ENCODE results near the gene MAML3. TPM values are rescaled to one million over a fixed set of nuclear protein-coding genes. Genes with fewer than 3 reads are reported as not detected.

The MAML3 gene
- total and polyA plus RNA-seq, 4 experiments from 2014 or later, result 0.15 to 3.7 (median 1.7) TPM

GRCh38 chr4:139965789-139966188 is 188.2 kb downstream of the MAML3 start:
- H3K9me3 ChIP-seq (ENCODE audit: control insufficient read depth in 1 of 2, low read length in 2 of 2), result no peaks in the 10 kb centered on the region
- Mint-ChIP-seq H3K4me3 (no peak overlapping the region), H3K27ac (no peak overlapping the region), H3K36me3 (no peaks in the 10 kb centered on the region), H3K4me1 (peaks cover 0 to 3% (median 0%) of the 10 kb centered on the region in 4 donors), H3K27me3 (peaks cover 1 to 6% of the 10 kb centered on the region in 2 donors), H3K9me3 (peaks cover 0 to 1% (median 0%) of the 10 kb centered on the region in 8 donors)
- no peak overlapping the region for H3K27ac ChIP-seq (ENCODE audit: low read depth, low read length)
- intact Hi-C loops (cut with micrococcal nuclease), result no loop called here
- no peaks in the 10 kb centered on the region for H3K4me1 ChIP-seq (ENCODE audit: insufficient read depth, low read length)
- no peaks in the 10 kb centered on the region for H3K36me3 ChIP-seq (ENCODE audit: insufficient read depth, low read length)
- no peaks in the 10 kb centered on the region for H3K27me3 ChIP-seq (ENCODE audit: insufficient read depth, low read length)
- H3K4me3 ChIP-seq (ENCODE audit: low read length in 2 of 2), result no peak overlapping the region
- no peak for DNase-seq
- ChIA-PET POLR2A (ENCODE audit: partially characterized antibody) (no interaction called here), CTCF (ENCODE audit: partially characterized antibody) (no interaction called here)

- Mint-ChIP-seq H3K4me1 (peaks cover 0 to 3% (median 0%) of the 10 kb centered on the region in 4 donors), H3K27me3 (peaks cover under 1 to 8% of the 10 kb centered on the region in 2 donors), H3K36me3 (no peaks in the 10 kb centered on the region), H3K27ac (no peak overlapping the region), H3K9me3 (peaks cover 0 to 1% (median 0%) of the 10 kb centered on the region in 8 donors), H3K4me3 (no peak overlapping the region)
- H3K4me1 ChIP-seq (ENCODE audit: insufficient read depth, low read length), result no peaks in the 10 kb centered on the region
- no peak overlapping the region for H3K4me3 ChIP-seq (ENCODE audit: low read length in 2 of 2)
- no peak overlapping the region for H3K27ac ChIP-seq (ENCODE audit: low read depth, low read length)
- intact Hi-C loops (cut with micrococcal nuclease), result no loop called here
- POLR2A ChIA-PET (ENCODE audit: partially characterized antibody), result no interaction called here
- H3K27me3 ChIP-seq (ENCODE audit: insufficient read depth, low read length), result no peaks in the 10 kb centered on the region
- no peaks in the 10 kb centered on the region for H3K36me3 ChIP-seq (ENCODE audit: insufficient read depth, low read length)
- DNase-seq, result no peak
- CTCF ChIA-PET (ENCODE audit: partially characterized antibody), result no interaction called here
- no peaks in the 10 kb centered on the region for H3K9me3 ChIP-seq (ENCODE audit: control insufficient read depth in 1 of 2, low read length in 2 of 2)
Measured at GRCh38 chr4:139963708-139964107, 190.3 kb downstream of the MAML3 start.

GRCh38 chr4:139962130-139962684 is 191.8 kb downstream of the MAML3 start:
- Mint-ChIP-seq H3K4me1 (peaks cover 0 to 3% (median 0%) of the 10 kb centered on the region in 4 donors), H3K27ac (no peak overlapping the region), H3K9me3 (no peaks in the 10 kb centered on the region), H3K27me3 (peaks cover 0 to 8% of the 10 kb centered on the region in 2 donors), H3K4me3 (no peak overlapping the region), H3K36me3 (no peaks in the 10 kb centered on the region)
- intact Hi-C loops (cut with micrococcal nuclease), result no loop called here
- no peak overlapping the region for H3K4me3 ChIP-seq (ENCODE audit: low read length in 2 of 2)
- H3K36me3 ChIP-seq (ENCODE audit: insufficient read depth, low read length), result no peaks in the 10 kb centered on the region
- no peaks in the 10 kb centered on the region for H3K9me3 ChIP-seq (ENCODE audit: control insufficient read depth in 1 of 2, low read length in 2 of 2)
- ChIA-PET POLR2A (ENCODE audit: partially characterized antibody) (no interaction called here), CTCF (ENCODE audit: partially characterized antibody) (no interaction called here)
- DNase-seq, result no peak
- H3K27me3 ChIP-seq (ENCODE audit: insufficient read depth, low read length), result no peaks in the 10 kb centered on the region
- H3K27ac ChIP-seq (ENCODE audit: low read depth, low read length), result no peak overlapping the region
- no peaks in the 10 kb centered on the region for H3K4me1 ChIP-seq (ENCODE audit: insufficient read depth, low read length)

GRCh38 chr4:139961344-139961946 is 192.5 kb downstream of the MAML3 start:
- ChIA-PET CTCF (ENCODE audit: partially characterized antibody) (no interaction called here), POLR2A (ENCODE audit: partially characterized antibody) (no interaction called here)
- no peak overlapping the region for H3K27ac Mint-ChIP-seq

GRCh38 chr4:139959396-139959795 is 194.6 kb downstream of the MAML3 start:
- CTCF ChIA-PET (ENCODE audit: partially characterized antibody), result no interaction called here
- no peak overlapping the region for H3K4me3 Mint-ChIP-seq
- no peak overlapping the region for H3K27ac Mint-ChIP-seq
- H3K27me3 Mint-ChIP-seq, result peaks cover 0 to 10% of the 10 kb centered on the region in 2 donors
- no peaks in the 10 kb centered on the region for H3K27me3 ChIP-seq (ENCODE audit: insufficient read depth, low read length)
- no peak for DNase-seq
- no peaks in the 10 kb centered on the region for H3K9me3 ChIP-seq (ENCODE audit: control insufficient read depth in 1 of 2, low read length in 2 of 2)
- no peak overlapping the region for H3K4me3 ChIP-seq (ENCODE audit: low read length in 2 of 2)
- no peak overlapping the region for H3K27ac ChIP-seq (ENCODE audit: low read depth, low read length)
- POLR2A ChIA-PET (ENCODE audit: partially characterized antibody), result no interaction called here
- H3K36me3 Mint-ChIP-seq, result no peaks in the 10 kb centered on the region
- H3K9me3 Mint-ChIP-seq, result no peaks in the 10 kb centered on the region
- H3K4me1 ChIP-seq (ENCODE audit: insufficient read depth, low read length), result no peaks in the 10 kb centered on the region
- intact Hi-C loops (cut with micrococcal nuclease), result no loop called here
- no peaks in the 10 kb centered on the region for H3K4me1 Mint-ChIP-seq
- no peaks in the 10 kb centered on the region for H3K36me3 ChIP-seq (ENCODE audit: insufficient read depth, low read length)

More at GRCh38 chr4:139961344-139961946, 192.5 kb downstream of the MAML3 start:
- H3K4me1 Mint-ChIP-seq, result peaks cover 0 to 3% (median 0%) of the 10 kb centered on the region in 4 donors
- intact Hi-C loops (cut with micrococcal nuclease), result no loop called here
- no peaks in the 10 kb centered on the region for H3K9me3 Mint-ChIP-seq
- Histone ChIP-seq H3K27me3 (ENCODE audit: insufficient read depth, low read length) (no peaks in the 10 kb centered on the region), H3K36me3 (ENCODE audit: insufficient read depth, low read length) (no peaks in the 10 kb centered on the region), H3K27ac (ENCODE audit: low read depth, low read length) (no peak overlapping the region), H3K4me3 (ENCODE audit: low read length in 2 of 2) (no peak overlapping the region), H3K9me3 (ENCODE audit: control insufficient read depth in 1 of 2, low read length in 2 of 2) (no peaks in the 10 kb centered on the region), H3K4me1 (ENCODE audit: insufficient read depth, low read length) (no peaks in the 10 kb centered on the region)
- H3K36me3 Mint-ChIP-seq, result no peaks in the 10 kb centered on the region
- no peak overlapping the region for H3K4me3 Mint-ChIP-seq
- H3K27me3 Mint-ChIP-seq, result peaks cover 0 to 8% of the 10 kb centered on the region in 2 donors
- DNase-seq, result no peak

GRCh38 chr4:139958739-139959098 is 195.3 kb downstream of the MAML3 start:
- no peaks in the 10 kb centered on the region for H3K36me3 ChIP-seq (ENCODE audit: insufficient read depth, low read length)
- no peak overlapping the region for H3K27ac ChIP-seq (ENCODE audit: low read depth, low read length)
- no peaks in the 10 kb centered on the region for H3K4me1 ChIP-seq (ENCODE audit: insufficient read depth, low read length)
- ChIA-PET POLR2A (ENCODE audit: partially characterized antibody) (no interaction called here), CTCF (ENCODE audit: partially characterized antibody) (no interaction called here)
- no peaks in the 10 kb centered on the region for H3K9me3 ChIP-seq (ENCODE audit: control insufficient read depth in 1 of 2, low read length in 2 of 2)
- no peak overlapping the region for H3K27ac Mint-ChIP-seq
- no peaks in the 10 kb centered on the region for H3K4me1 Mint-ChIP-seq
- no peaks in the 10 kb centered on the region for H3K36me3 Mint-ChIP-seq
- no peak overlapping the region for H3K4me3 Mint-ChIP-seq
- peaks cover 0 to 5% of the 10 kb centered on the region in 2 donors for H3K27me3 Mint-ChIP-seq
- no peak for DNase-seq
- H3K9me3 Mint-ChIP-seq, result no peaks in the 10 kb centered on the region
- no peaks in the 10 kb centered on the region for H3K27me3 ChIP-seq (ENCODE audit: insufficient read depth, low read length)
- intact Hi-C loops (cut with micrococcal nuclease), result no loop called here
- no peak overlapping the region for H3K4me3 ChIP-seq (ENCODE audit: low read length in 2 of 2)

GRCh38 chr4:139957986-139958738 is 195.8 kb downstream of the MAML3 start:
- CTCF ChIA-PET (ENCODE audit: partially characterized antibody), result no interaction called here
- POLR2A ChIA-PET (ENCODE audit: partially characterized antibody), result no interaction called here
- no peak overlapping the region for H3K27ac Mint-ChIP-seq

More at GRCh38 chr4:139957986-139958738, 195.8 kb downstream of the MAML3 start:
- no peak for DNase-seq
- Mint-ChIP-seq H3K27me3 (peaks cover 0 to 4% of the 10 kb centered on the region in 2 donors), H3K4me1 (no peaks in the 10 kb centered on the region), H3K4me3 (no peak overlapping the region), H3K9me3 (no peaks in the 10 kb centered on the region), H3K36me3 (no peaks in the 10 kb centered on the region)
- intact Hi-C loops (cut with micrococcal nuclease), result no loop called here
- Histone ChIP-seq H3K4me3 (ENCODE audit: low read length in 2 of 2) (no peak overlapping the region), H3K27me3 (ENCODE audit: insufficient read depth, low read length) (no peaks in the 10 kb centered on the region), H3K27ac (ENCODE audit: low read depth, low read length) (no peak overlapping the region), H3K9me3 (ENCODE audit: control insufficient read depth in 1 of 2, low read length in 2 of 2) (no peaks in the 10 kb centered on the region), H3K4me1 (ENCODE audit: insufficient read depth, low read length) (no peaks in the 10 kb centered on the region), H3K36me3 (ENCODE audit: insufficient read depth, low read length) (no peaks in the 10 kb centered on the region)
